DOHH2 (cell line): Measurements from ENCODE around the gene TMEM63C.

ENCODE experiments used
- H3F3A ChIP-seq: fragments of 200-600 bp; sonication (generic), shearing (Covaris generic); 2 replicates; pipeline ENCODE4 v1.6.0; 2016; ENCODE audit warnings: antibody characterized with exemption, mild to moderate bottlenecking; ENCODE audit not compliant: control insufficient read depth, insufficient read depth
- H3K27ac ChIP-seq: fragments of 200-600 bp; sonication (generic); 2 replicates; pipeline ENCODE4 v1.5.1; 2014; ENCODE audit warnings: low read depth, mild to moderate bottlenecking, low read length, moderate library complexity
- H3K27me3 ChIP-seq: fragments of 200-600 bp; sonication (generic); 2 replicates; pipeline ENCODE4 v1.6.1; 2014; ENCODE audit warnings: mild to moderate bottlenecking, low read length, mixed read lengths; ENCODE audit not compliant: control insufficient read depth
- H3K36me3 ChIP-seq: fragments of 200-600 bp; sonication (generic); 2 replicates; pipeline ENCODE4 v1.6.1; 2014; ENCODE audit warnings: mild to moderate bottlenecking, low read length, moderate library complexity, mixed read lengths; ENCODE audit not compliant: control insufficient read depth
- H3K4me1 ChIP-seq: fragments of 200-600 bp; sonication (generic); 2 replicates; pipeline ENCODE4 v1.6.1; 2014; ENCODE audit warnings: mild to moderate bottlenecking, low read length, mixed read lengths; ENCODE audit not compliant: control insufficient read depth
- H3K4me2 ChIP-seq: fragments of 200-600 bp; sonication (generic); 2 replicates; pipeline ENCODE4 v1.6.0; 2014; ENCODE audit warnings: mild to moderate bottlenecking, low read length, moderate library complexity
- H3K4me3 ChIP-seq: fragments of 200-600 bp; sonication (generic); 2 replicates; pipeline ENCODE4 v1.5.1; 2014; ENCODE audit warnings: mild to moderate bottlenecking, low read length, mixed read lengths
- H3K79me2 ChIP-seq: fragments of 200-600 bp; sonication (generic); 2 replicates; pipeline ENCODE4 v1.6.1; 2014; ENCODE audit warnings: mild to moderate bottlenecking, low read length, mixed read lengths; ENCODE audit not compliant: control insufficient read depth
- H3K9me2 ChIP-seq: fragments of 200-600 bp; sonication (generic); replicated peaks from 2 replicates; pipeline ENCODE4 v1.6.1; 2014; ENCODE audit warnings: mild to moderate bottlenecking, low read length, mixed read lengths; ENCODE audit not compliant: control insufficient read depth
- H3K9me3 ChIP-seq: fragments of 200-600 bp; sonication (generic); 2 replicates; pipeline ENCODE4 v1.6.1; 2014; ENCODE audit warnings: antibody characterized with exemption, low read length, mixed read lengths; ENCODE audit not compliant: control insufficient read depth, insufficient read depth
- H4K20me1 ChIP-seq: fragments of 200-600 bp; sonication (generic); 2 replicates; pipeline ENCODE4 v1.6.0; 2014; ENCODE audit warnings: low read depth, mild to moderate bottlenecking, antibody characterized with exemption, low read length, moderate library complexity; ENCODE audit not compliant: control insufficient read depth, insufficient read depth
- CTCF ChIP-seq: fragments of 200-600 bp; sonication (generic); IDR thresholded peaks from one replicate; pipeline ENCODE4 v1.5.1; 2014; ENCODE audit warnings: antibody characterized with exemption, mild to moderate bottlenecking, low read depth, low read length; ENCODE audit not compliant: poor library complexity, severe bottlenecking
- EZH2phosphoT487 ChIP-seq: fragments of 200-600 bp; sonication (generic); IDR thresholded peaks from 2 replicates; pipeline ENCODE4 v1.6.1; 2017; ENCODE audit warnings: borderline replicate concordance, mild to moderate bottlenecking, antibody characterized with exemption, low read length, moderate library complexity, mixed read lengths

TMEM63C gene

DNA sequence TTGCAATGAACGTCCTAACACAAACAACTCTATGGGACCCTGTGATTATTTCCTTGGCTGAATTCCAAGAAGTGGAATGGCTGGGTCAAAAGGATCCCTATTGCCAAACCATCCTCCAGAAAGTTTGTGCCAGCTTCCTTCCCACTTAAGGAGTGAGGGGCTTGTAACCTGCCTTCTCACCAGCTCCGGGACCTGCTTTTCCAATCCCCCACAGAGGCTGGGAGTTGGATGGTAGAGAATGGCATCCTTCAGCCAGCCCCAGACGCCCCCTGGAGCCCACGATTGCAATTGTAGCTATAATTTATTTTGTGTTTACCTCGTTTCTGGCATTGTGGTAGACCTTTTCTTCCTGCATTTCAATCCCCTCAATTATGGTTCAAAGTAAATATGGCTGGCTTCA is 30.4 kb upstream of the TMEM63C start:
- H3K4me3 ChIP-seq, result no peak overlapping the region
- TF ChIP-seq EZH2phosphoT487 (no peak), CTCF (peak; percentile 80)
- 0 out of 2 replicates have a peak, but pooled peaks cover 3% of the 10 kb centered on the region for H3K4me1 ChIP-seq
- no peaks in the 10 kb centered on the region for H3K9me3 ChIP-seq
- no peak overlapping the region for H3K27ac ChIP-seq
- H3K4me2 ChIP-seq, result no peak overlapping the region
- H3K27me3 ChIP-seq, result peaks cover 29% of the 10 kb centered on the region
- H3K79me2 ChIP-seq, result no peaks in the 10 kb centered on the region
- no peaks in the 10 kb centered on the region for H4K20me1 ChIP-seq
- H3K36me3 ChIP-seq, result no peaks in the 10 kb centered on the region
- no peaks in the 10 kb centered on the region for H3F3A ChIP-seq
- no peaks in the 10 kb centered on the region for H3K9me2 ChIP-seq

- Histone ChIP-seq H3K79me2 (no peaks in the 10 kb centered on the region), H3K4me1 (0 out of 2 replicates have a peak, but pooled peaks cover 3% of the 10 kb centered on the region), H3K27me3 (peaks cover 21% of the 10 kb centered on the region), H3K9me3 (no peaks in the 10 kb centered on the region), H3F3A (no peaks in the 10 kb centered on the region), H4K20me1 (no peaks in the 10 kb centered on the region), H3K4me2 (no peak overlapping the region), H3K36me3 (no peaks in the 10 kb centered on the region), H3K9me2 (no peaks in the 10 kb centered on the region), H3K27ac (no peak overlapping the region), H3K4me3 (no peak overlapping the region)
- TF ChIP-seq CTCF (no peak), EZH2phosphoT487 (no peak)
Observed at GRCh38 chr14:77151918-77152588, 29.5 kb upstream of the TMEM63C start.

GRCh38 chr14:77153802-77154201 is 27.8 kb upstream of the TMEM63C start:
- TF ChIP-seq EZH2phosphoT487 (no peak), CTCF (no peak)

More at GRCh38 chr14:77153802-77154201, 27.8 kb upstream of the TMEM63C start:
- Histone ChIP-seq H3K9me3 (no peaks in the 10 kb centered on the region), H3K4me3 (no peak overlapping the region), H3K36me3 (no peaks in the 10 kb centered on the region), H4K20me1 (no peaks in the 10 kb centered on the region), H3K9me2 (no peaks in the 10 kb centered on the region), H3K27ac (no peak overlapping the region), H3K4me2 (no peak overlapping the region), H3K4me1 (0 out of 2 replicates have a peak, but pooled peaks cover 3% of the 10 kb centered on the region), H3K79me2 (no peaks in the 10 kb centered on the region), H3F3A (no peaks in the 10 kb centered on the region), H3K27me3 (peaks cover 24% of the 10 kb centered on the region)
